Mesenchymal stem cell (in vitro differentiated cells and primary cell): ENCODE measurements around the gene KIF18B. TPM values are rescaled to one million over a fixed set of nuclear protein-coding genes. Genes with fewer than 3 reads are reported as not detected.
A peak's percentile ranks its signal among the peaks of the same experiment; 100 is the strongest.

Experiments used
- DNase-seq: peaks from one replicate; pipeline ENCODE4 v3.0.0-alpha.2; 2013
- H2AFZ ChIP-seq: one replicate; pipeline ENCODE4 v1.6.1; 2013; ENCODE audit warnings: low read depth, mild to moderate bottlenecking, control low read depth, inconsistent platforms, low read length, moderate library complexity
- H2AK5ac ChIP-seq: 2 replicates; pipeline ENCODE4 v1.6.1; 2013; ENCODE audit warnings: low read length, moderate library complexity, mild to moderate bottlenecking, inconsistent platforms; ENCODE audit not compliant: severe bottlenecking
- H2BK120ac ChIP-seq: one replicate; pipeline ENCODE4 v1.6.1; 2013; ENCODE audit warnings: low read depth, mild to moderate bottlenecking, inconsistent platforms, low read length, moderate library complexity
- H2BK12ac ChIP-seq, 2 experiments: one replicate each; pipeline ENCODE4 v1.6.1; 2013; ENCODE audit warnings: inconsistent platforms in 2 of 2, low read length in 2 of 2, mild to moderate bottlenecking in 2 of 2, moderate library complexity in 2 of 2, control low read depth in 1 of 2
- H2BK15ac ChIP-seq: one replicate; pipeline ENCODE4 v1.6.1; 2013; ENCODE audit warnings: mild to moderate bottlenecking, low read depth, inconsistent platforms; ENCODE audit not compliant: poor library complexity, severe bottlenecking
- H2BK5ac ChIP-seq: 2 replicates; pipeline ENCODE4 v1.6.1; 2013; ENCODE audit warnings: low read depth, mild to moderate bottlenecking, low read length, control low read depth, inconsistent platforms; ENCODE audit not compliant: poor library complexity, severe bottlenecking
- H3K14ac ChIP-seq, 2 experiments: one replicate each; pipeline ENCODE4 v1.6.1; 2013; ENCODE audit warnings: inconsistent platforms in 2 of 2, low read length in 2 of 2, control low read depth in 1 of 2, mild to moderate bottlenecking in 1 of 2, moderate library complexity in 1 of 2
- H3K18ac ChIP-seq, 2 experiments: one replicate each; pipeline ENCODE4 v1.6.1; 2013; ENCODE audit warnings: inconsistent platforms in 2 of 2, low read length in 2 of 2, control low read depth in 1 of 2, low read depth in 1 of 2, mild to moderate bottlenecking in 1 of 2
- H3K23ac ChIP-seq, 2 experiments: one replicate each; pipeline ENCODE4 v1.6.1; 2013; ENCODE audit warnings: inconsistent platforms in 2 of 2, low read length in 2 of 2, mild to moderate bottlenecking in 2 of 2, moderate library complexity in 2 of 2, control low read depth in 1 of 2
- H3K27ac ChIP-seq: 2 replicates; pipeline ENCODE4 v1.5.1; 2013; ENCODE audit warnings: mild to moderate bottlenecking, moderate library complexity, low read length, control low read depth, inconsistent platforms; ENCODE audit not compliant: poor library complexity, severe bottlenecking
- H3K27me3 ChIP-seq, 2 experiments: 2 replicates each; pipeline versions ENCODE4 v1.6.1 to v1.7.0; 2013; ENCODE audit warnings: low read length in 2 of 2, mild to moderate bottlenecking in 2 of 2, moderate library complexity in 2 of 2, control low read depth in 1 of 2, inconsistent platforms in 1 of 2; ENCODE audit not compliant: control insufficient read depth in 1 of 2, insufficient read depth in 1 of 2
- H3K36me3 ChIP-seq, 2 experiments: 2 replicates each; pipeline versions ENCODE4 v1.6.1 to v1.7.0; 2013; ENCODE audit warnings: low read length in 2 of 2, control low read depth in 1 of 2, inconsistent platforms in 1 of 2, low read depth in 1 of 2, mild to moderate bottlenecking in 1 of 2; ENCODE audit not compliant: insufficient read depth in 2 of 2, control insufficient read depth in 1 of 2
- H3K4ac ChIP-seq, 2 experiments: one replicate each; pipeline ENCODE4 v1.6.1; 2013; ENCODE audit warnings: inconsistent platforms in 2 of 2, low read length in 2 of 2, mild to moderate bottlenecking in 2 of 2, moderate library complexity in 2 of 2, control low read depth in 1 of 2, low read depth in 1 of 2
- H3K4me1 ChIP-seq: 2 replicates; pipeline ENCODE4 v1.6.1; 2013; ENCODE audit warnings: low read depth, low read length, control low read depth; ENCODE audit not compliant: control insufficient read depth, insufficient read depth
- H3K4me2 ChIP-seq: 2 replicates; pipeline ENCODE4 v1.6.1; 2013; ENCODE audit warnings: low read length, mild to moderate bottlenecking, inconsistent platforms; ENCODE audit not compliant: poor library complexity, severe bottlenecking
- H3K4me3 ChIP-seq, 2 experiments: 2 replicates each; pipeline versions ENCODE4 v1.5.1 to v1.7.0; 2013; ENCODE audit warnings: low read length in 2 of 2, mild to moderate bottlenecking in 2 of 2, control low read depth in 1 of 2, low read depth in 1 of 2; ENCODE audit not compliant: insufficient read depth in 1 of 2
- H3K79me1 ChIP-seq: replicated peaks from 2 replicates; pipeline ENCODE4 v1.6.1; 2013; ENCODE audit warnings: mild to moderate bottlenecking, control low read depth, low read length, inconsistent platforms; ENCODE audit not compliant: poor library complexity, severe bottlenecking
- H3K9ac ChIP-seq: 2 replicates; pipeline ENCODE4 v1.7.0; 2013; ENCODE audit warnings: mild to moderate bottlenecking, low read length, moderate library complexity
- H3K9me3 ChIP-seq: 2 replicates; pipeline ENCODE4 v1.7.0; 2013; ENCODE audit warnings: mild to moderate bottlenecking, low read length; ENCODE audit not compliant: control insufficient read depth
- H4K8ac ChIP-seq: one replicate; pipeline ENCODE4 v1.6.1; 2013; ENCODE audit warnings: inconsistent platforms, mild to moderate bottlenecking, low read length, moderate library complexity
- H4K91ac ChIP-seq: one replicate; pipeline ENCODE4 v1.6.1; 2013; ENCODE audit warnings: mild to moderate bottlenecking, low read length, inconsistent platforms
- WGBS: methylation state at CpG from one replicate; pipeline ENCODE4 v1.1.7; 2013; ENCODE audit warnings: mixed read lengths; 5-methylcytosine and 5-hydroxymethylcytosine counted together
- polyA plus RNA-seq, 2 experiments: library from polyadenylated mRNA; stranded (reverse); fragments of 200-250 nt; gene quantifications; one replicate each; pipeline ENCODE4 v1.2.3, GENCODE V29; 2013

KIF18B gene
- polyA plus RNA-seq (2013, experiment 1 of 2), result 1.9 TPM
- 1.6 TPM for polyA plus RNA-seq (2013, experiment 2 of 2)

- Histone ChIP-seq H4K91ac (peak within 1 kb of the TSS; percentile 83), H3K27me3 (no peaks in the 10 kb centered on the region), H3K4ac (peak within 1 kb of the TSS; percentile 87 to 99), H3K4me2 (peak within 1 kb of the TSS; percentile 79), H3K36me3 (no peaks in the 10 kb centered on the region), H3K4me1 (peaks cover 6% of the 10 kb centered on the region), H2AFZ (peak within 1 kb of the TSS; percentile 80), H3K14ac (peak within 1 kb of the TSS in 1 of 2 experiments; percentile 19), H3K23ac (peak within 1 kb of the TSS in 1 of 2 experiments; percentile 98), H3K18ac (peak within 1 kb of the TSS; percentile 74 to 80), H3K4me3 (peak within 1 kb of the TSS; percentile 88 to 95), H3K9ac (peak within 1 kb of the TSS; percentile 82), H3K9me3 (no peaks in the 10 kb centered on the region), H2BK120ac (no peak within 1 kb of the TSS), H2AK5ac (peak within 1 kb of the TSS; percentile 4), H3K27ac (peak within 1 kb of the TSS; percentile 43), H2BK5ac (no peak within 1 kb of the TSS), H2BK15ac (no peak within 1 kb of the TSS), H4K8ac (peak within 1 kb of the TSS; percentile 99), H2BK12ac (peak within 1 kb of the TSS in 1 of 2 experiments; percentile 68), H3K79me1 (peaks cover 5% of the 10 kb centered on the region)
- WGBS, result 5% methylated on average over 62 of the region's 62 CpGs
- DNase-seq, result peak; percentile 95
These were observed at the start of gene KIF18B for GRCh38 chr17:44947461-44948314. Gene KIF18B (minus strand): TSS chr17:44947773. CDS start chr17:44936344, 11,429 bp downstream.

GRCh38 chr17:44996304-44996703 lies 48.7 kb upstream of the KIF18B start:
- Histone ChIP-seq H2BK12ac (peak overlapping the region in 1 of 2 experiments; percentile 9), H3K36me3 (no peaks in the 10 kb centered on the region), H3K9me3 (peaks cover 10% of the 10 kb centered on the region), H3K4me3 (no peak overlapping the region), H3K23ac (no peak overlapping the region), H3K79me1 (no peaks in the 10 kb centered on the region), H3K18ac (no peak overlapping the region), H4K91ac (peak overlapping the region; percentile 18), H2AFZ (no peak overlapping the region), H2AK5ac (no peak overlapping the region), H3K4me1 (no peaks in the 10 kb centered on the region), H2BK120ac (no peak overlapping the region), H2BK15ac (no peak overlapping the region), H3K14ac (no peak overlapping the region), H3K4me2 (no peak overlapping the region), H4K8ac (no peak overlapping the region), H2BK5ac (no peak overlapping the region), H3K4ac (no peak overlapping the region), H3K9ac (no peak overlapping the region), H3K27ac (no peak overlapping the region), H3K27me3 (peaks cover 34 to 74% of the 10 kb centered on the region in 2 experiments)
- no peak for DNase-seq
- WGBS, result 88% methylated on average over 9 of the region's 10 CpGs

- no peak overlapping the region for H3K23ac ChIP-seq
These were observed 47.9 kb upstream of the KIF18B start for GRCh38 chr17:44995436-44996001.

More at GRCh38 chr17:44995436-44996001, 47.9 kb upstream of the KIF18B start:
- no peak overlapping the region for H2AK5ac ChIP-seq
- H3K4ac ChIP-seq, result peak overlapping the region in 1 of 2 experiments; percentile 41
- H3K79me1 ChIP-seq, result no peaks in the 10 kb centered on the region
- 40% methylated on average over 10 of the region's 11 CpGs for WGBS
- no peak overlapping the region for H2BK5ac ChIP-seq
- H4K91ac ChIP-seq, result peak overlapping the region; percentile 3
- H4K8ac ChIP-seq, result no peak overlapping the region
- no peak overlapping the region for H3K14ac ChIP-seq
- H3K27ac ChIP-seq, result no peak overlapping the region
- H3K4me3 ChIP-seq, result no peak overlapping the region
- H3K18ac ChIP-seq, result no peak overlapping the region
- H2BK15ac ChIP-seq, result no peak overlapping the region
- H2BK12ac ChIP-seq, result no peak overlapping the region
- no peak for DNase-seq
- peaks cover 10% of the 10 kb centered on the region for H3K9me3 ChIP-seq
- H3K9ac ChIP-seq, result no peak overlapping the region
- no peak overlapping the region for H2AFZ ChIP-seq
- H3K4me2 ChIP-seq, result no peak overlapping the region
- H2BK120ac ChIP-seq, result no peak overlapping the region
- peaks cover 34 to 76% of the 10 kb centered on the region in 2 experiments for H3K27me3 ChIP-seq
- no peaks in the 10 kb centered on the region for H3K36me3 ChIP-seq
- H3K4me1 ChIP-seq, result no peaks in the 10 kb centered on the region
